ENCODE measurements around the gene SERPINE3. TPM values are rescaled to one million over a fixed set of nuclear protein-coding genes. Genes with fewer than 3 reads are reported as not detected.

SERPINE3 gene
- total RNA-seq, 1 experiment from 2014 or later, result not detected

DNA sequence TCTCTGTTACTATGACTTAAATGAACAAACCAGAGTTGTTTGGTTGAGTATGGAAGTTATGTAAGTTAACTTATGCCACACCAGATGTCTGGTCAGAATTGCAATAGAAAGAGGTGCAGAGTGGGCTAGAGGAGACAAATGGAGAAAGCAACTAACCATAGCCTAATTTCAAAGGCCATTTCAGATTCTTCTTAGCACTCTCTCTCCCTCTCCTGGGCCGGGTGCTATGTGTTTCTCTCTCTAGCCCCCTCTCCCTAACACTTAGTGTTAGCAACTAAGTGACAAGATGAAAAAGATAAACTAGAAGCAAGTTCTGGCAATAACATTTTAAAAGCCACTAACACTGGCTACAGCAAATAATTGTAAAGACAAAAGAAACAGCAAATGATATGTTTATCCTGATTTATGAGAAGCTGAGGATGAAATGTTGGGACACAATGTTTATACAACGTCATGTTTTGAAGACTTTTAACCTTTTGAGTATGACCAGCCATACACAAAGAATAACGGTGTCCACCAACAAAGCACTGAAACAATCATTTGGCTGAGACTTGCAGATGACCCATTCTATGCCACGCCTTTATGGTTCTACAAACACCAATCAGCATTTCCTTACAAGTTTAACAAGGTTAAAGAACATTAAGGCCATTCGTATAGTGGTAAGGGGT lies 18.6 kb downstream of the SERPINE3 start:
- no TSS peak for BruUV-seq (replicated peaks)
- DNase-seq (ENCODE audit: unreplicated experiment), result no peak
- Mint-ChIP-seq H3K27me3 (ENCODE audit: insufficient read depth, unreplicated experiment) (no peaks in the 10 kb centered on the region), H3K4me1 (ENCODE audit: insufficient read depth, unreplicated experiment) (no peaks in the 10 kb centered on the region), H3K9me3 (ENCODE audit: unreplicated experiment) (no peaks in the 10 kb centered on the region), H3K36me3 (ENCODE audit: insufficient read depth, unreplicated experiment) (peaks cover 36% of the 10 kb centered on the region), H3K27ac (ENCODE audit: low read depth, unreplicated experiment) (no peak overlapping the region), H3K4me3 (ENCODE audit: unreplicated experiment) (no peak overlapping the region)
- TF ChIP-seq, protein P1, sequence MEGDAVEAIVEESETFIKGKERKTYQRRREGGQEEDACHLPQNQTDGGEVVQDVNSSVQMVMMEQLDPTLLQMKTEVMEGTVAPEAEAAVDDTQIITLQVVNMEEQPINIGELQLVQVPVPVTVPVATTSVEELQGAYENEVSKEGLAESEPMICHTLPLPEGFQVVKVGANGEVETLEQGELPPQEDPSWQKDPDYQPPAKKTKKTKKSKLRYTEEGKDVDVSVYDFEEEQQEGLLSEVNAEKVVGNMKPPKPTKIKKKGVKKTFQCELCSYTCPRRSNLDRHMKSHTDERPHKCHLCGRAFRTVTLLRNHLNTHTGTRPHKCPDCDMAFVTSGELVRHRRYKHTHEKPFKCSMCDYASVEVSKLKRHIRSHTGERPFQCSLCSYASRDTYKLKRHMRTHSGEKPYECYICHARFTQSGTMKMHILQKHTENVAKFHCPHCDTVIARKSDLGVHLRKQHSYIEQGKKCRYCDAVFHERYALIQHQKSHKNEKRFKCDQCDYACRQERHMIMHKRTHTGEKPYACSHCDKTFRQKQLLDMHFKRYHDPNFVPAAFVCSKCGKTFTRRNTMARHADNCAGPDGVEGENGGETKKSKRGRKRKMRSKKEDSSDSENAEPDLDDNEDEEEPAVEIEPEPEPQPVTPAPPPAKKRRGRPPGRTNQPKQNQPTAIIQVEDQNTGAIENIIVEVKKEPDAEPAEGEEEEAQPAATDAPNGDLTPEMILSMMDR (IDR thresholded peaks at IDR 0.05; ENCODE audit: unreplicated experiment), result no peak
- intact Hi-C loops (cut with micrococcal nuclease), result no loop called here
- POLR2A ChIA-PET, result no interaction called here
- CTCF ChIA-PET, result no interaction called here

DNA sequence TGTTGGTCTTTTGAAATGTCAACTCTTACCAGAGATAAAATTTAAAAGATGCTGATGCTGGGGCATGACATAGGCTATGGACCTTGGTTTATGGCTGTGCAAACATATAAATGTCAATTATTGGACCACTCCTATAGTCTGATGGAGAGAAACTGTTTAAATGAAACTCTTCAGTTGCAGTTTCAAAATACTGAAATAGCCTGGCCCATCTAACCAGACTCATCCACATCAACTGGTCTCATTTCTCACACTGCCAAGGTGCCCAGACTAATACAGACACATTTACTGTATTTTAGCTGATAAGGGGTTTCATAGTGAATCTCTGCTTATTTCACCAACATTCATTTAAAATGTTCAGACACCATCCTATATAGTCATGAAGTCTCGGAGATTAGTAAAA lies 19.9 kb downstream of the SERPINE3 start:
- TF ChIP-seq, protein P1 (IDR thresholded peaks at IDR 0.05; ENCODE audit: unreplicated experiment), result no peak
- Mint-ChIP-seq H3K27me3 (ENCODE audit: insufficient read depth, unreplicated experiment) (no peaks in the 10 kb centered on the region), H3K4me3 (ENCODE audit: unreplicated experiment) (no peak overlapping the region), H3K27ac (ENCODE audit: low read depth, unreplicated experiment) (no peak overlapping the region), H3K4me1 (ENCODE audit: insufficient read depth, unreplicated experiment) (no peaks in the 10 kb centered on the region), H3K9me3 (ENCODE audit: unreplicated experiment) (no peaks in the 10 kb centered on the region), H3K36me3 (ENCODE audit: insufficient read depth, unreplicated experiment) (peaks cover 48% of the 10 kb centered on the region)
- no peak for DNase-seq (ENCODE audit: unreplicated experiment)
- ChIA-PET POLR2A (interaction anchor here (0.9 kb wide), 1 partner anchor 27 kb away, joined by 3 read pairs; no protein-coding TSS in a partner anchor), CTCF (interaction anchor here (0.5 kb wide), 1 partner anchor 504 kb away, joined by 5 read pairs; no protein-coding TSS in a partner anchor)
- intact Hi-C loops (cut with micrococcal nuclease), result no loop called here
- BruUV-seq (replicated peaks), result no TSS peak

DNA sequence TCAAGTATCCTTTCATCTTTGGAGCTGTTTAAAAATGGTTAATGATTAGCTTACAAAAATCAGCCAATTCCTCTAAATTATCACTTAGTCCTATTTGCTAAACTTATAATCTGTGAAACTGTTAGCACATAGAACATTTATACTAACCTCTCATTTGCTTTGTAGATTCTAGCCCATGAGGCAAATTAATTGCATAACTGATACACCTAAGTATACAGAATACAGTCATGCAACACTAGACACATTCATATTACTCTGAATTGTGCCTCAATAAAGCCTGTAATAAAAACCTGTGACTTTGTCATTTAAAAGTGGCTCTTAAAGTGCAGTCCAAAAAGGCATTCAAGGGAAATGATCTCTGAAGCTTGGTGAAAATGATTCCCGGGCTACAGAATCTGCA lies 21.0 kb downstream of the SERPINE3 start:
- no peaks in the 10 kb centered on the region for H3K27me3 Mint-ChIP-seq (ENCODE audit: insufficient read depth, unreplicated experiment)
- DNase-seq (ENCODE audit: unreplicated experiment), result no peak
- H3K4me1 Mint-ChIP-seq (ENCODE audit: insufficient read depth, unreplicated experiment), result no peaks in the 10 kb centered on the region
- no peak overlapping the region for H3K27ac Mint-ChIP-seq (ENCODE audit: low read depth, unreplicated experiment)
- intact Hi-C loops (cut with micrococcal nuclease), result no loop called here
- no TSS peak for BruUV-seq (replicated peaks)
- peaks cover 59% of the 10 kb centered on the region for H3K36me3 Mint-ChIP-seq (ENCODE audit: insufficient read depth, unreplicated experiment)
- ChIA-PET POLR2A (interaction anchor here (0.9 kb wide), 2 partner anchors 9 to 28 kb away, joined by 3 read pairs; no protein-coding TSS in a partner anchor), CTCF (interaction anchor here (0.7 to 1.1 kb wide), 2 partner anchors 74 to 223 kb away, joined by 3 read pairs; no protein-coding TSS in a partner anchor)
- H3K4me3 Mint-ChIP-seq (ENCODE audit: unreplicated experiment), result no peak overlapping the region
- no peaks in the 10 kb centered on the region for H3K9me3 Mint-ChIP-seq (ENCODE audit: unreplicated experiment)
- TF ChIP-seq, protein P1 (IDR thresholded peaks at IDR 0.05; ENCODE audit: unreplicated experiment), result no peak

DNA sequence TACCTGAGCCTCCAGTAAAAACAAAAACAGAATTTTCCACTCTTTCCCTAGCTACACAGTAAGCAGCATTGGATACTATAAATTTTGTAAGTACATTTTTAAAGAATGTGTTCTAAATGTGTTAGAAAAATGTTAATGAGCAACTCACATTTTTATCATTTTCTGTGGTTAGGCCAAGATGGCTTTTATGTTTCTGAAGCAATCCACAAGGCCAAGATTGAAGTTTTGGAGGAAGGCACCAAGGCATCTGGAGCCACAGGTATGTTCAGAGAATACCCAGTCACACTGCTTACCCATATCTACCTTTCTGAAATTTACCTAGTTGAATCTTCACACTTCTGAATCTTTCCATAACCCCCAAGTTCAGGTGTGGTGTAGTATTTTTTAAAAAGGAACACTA lies 21.6 kb downstream of the SERPINE3 start:
- BruUV-seq (replicated peaks), result no TSS peak
- H3K4me3 Mint-ChIP-seq (ENCODE audit: unreplicated experiment), result no peak overlapping the region
- POLR2A ChIA-PET, result interaction anchor here (1.0 kb wide), 1 partner anchor 115 kb away, joined by 4 read pairs; no protein-coding TSS in a partner anchor

More for the DNA sequence above, 21.6 kb downstream of the SERPINE3 start:
- no peak for DNase-seq (ENCODE audit: unreplicated experiment)
- no peaks in the 10 kb centered on the region for H3K9me3 Mint-ChIP-seq (ENCODE audit: unreplicated experiment)
- TF ChIP-seq, protein P1 (IDR thresholded peaks at IDR 0.05; ENCODE audit: unreplicated experiment), result no peak
- no peak overlapping the region for H3K27ac Mint-ChIP-seq (ENCODE audit: low read depth, unreplicated experiment)
- H3K27me3 Mint-ChIP-seq (ENCODE audit: insufficient read depth, unreplicated experiment), result no peaks in the 10 kb centered on the region
- peaks cover 65% of the 10 kb centered on the region for H3K36me3 Mint-ChIP-seq (ENCODE audit: insufficient read depth, unreplicated experiment)
- no peaks in the 10 kb centered on the region for H3K4me1 Mint-ChIP-seq (ENCODE audit: insufficient read depth, unreplicated experiment)
- intact Hi-C loops (cut with micrococcal nuclease), result no loop called here
- CTCF ChIA-PET, result no interaction called here
